ENCODE data around the gene ARHGEF25.

The ARHGEF25 gene

GRCh38 chr12:57592551-57593165 lies 18.6 kb upstream of the ARHGEF25 start:
- Histone ChIP-seq H2AFZ (ENCODE audit: low read depth, low read length, severe bottlenecking) (no peak overlapping the region), H3K27ac (ENCODE audit: low read depth, low read length) (no peak overlapping the region), H3K9ac (ENCODE audit: low read length) (no peak overlapping the region; the same call in 1 of the 2 replicates), H3K9me3 (ENCODE audit: insufficient read depth, low read length) (no peaks in the 10 kb centered on the region), H3K4me3 (ENCODE audit: insufficient read depth, low read length, poor library complexity, severe bottlenecking) (no peak overlapping the region), H3K4me2 (ENCODE audit: low read depth, low read length, poor library complexity, severe bottlenecking) (peak overlapping the region; percentile 97), H3K36me3 (ENCODE audit: low read length) (no peaks in the 10 kb centered on the region; the same call in 1 of the 2 replicates), H3F3A (ENCODE audit: insufficient read depth) (no peaks in the 10 kb centered on the region), H3K27me3 (ENCODE audit: low read length) (no peaks in the 10 kb centered on the region), H3K9me2 (replicated peaks; ENCODE audit: insufficient read depth, low read length) (no peaks in the 10 kb centered on the region), H4K20me1 (ENCODE audit: low read depth, low read length) (no peaks in the 10 kb centered on the region), H3K79me2 (ENCODE audit: insufficient read depth, low read length) (peaks cover 17% of the 10 kb centered on the region)
- TF ChIP-seq EZH2phosphoT487 (conservative IDR thresholded peaks at IDR 0.05; ENCODE audit: low read length), result no peak
- TF ChIP-seq, protein P1, sequence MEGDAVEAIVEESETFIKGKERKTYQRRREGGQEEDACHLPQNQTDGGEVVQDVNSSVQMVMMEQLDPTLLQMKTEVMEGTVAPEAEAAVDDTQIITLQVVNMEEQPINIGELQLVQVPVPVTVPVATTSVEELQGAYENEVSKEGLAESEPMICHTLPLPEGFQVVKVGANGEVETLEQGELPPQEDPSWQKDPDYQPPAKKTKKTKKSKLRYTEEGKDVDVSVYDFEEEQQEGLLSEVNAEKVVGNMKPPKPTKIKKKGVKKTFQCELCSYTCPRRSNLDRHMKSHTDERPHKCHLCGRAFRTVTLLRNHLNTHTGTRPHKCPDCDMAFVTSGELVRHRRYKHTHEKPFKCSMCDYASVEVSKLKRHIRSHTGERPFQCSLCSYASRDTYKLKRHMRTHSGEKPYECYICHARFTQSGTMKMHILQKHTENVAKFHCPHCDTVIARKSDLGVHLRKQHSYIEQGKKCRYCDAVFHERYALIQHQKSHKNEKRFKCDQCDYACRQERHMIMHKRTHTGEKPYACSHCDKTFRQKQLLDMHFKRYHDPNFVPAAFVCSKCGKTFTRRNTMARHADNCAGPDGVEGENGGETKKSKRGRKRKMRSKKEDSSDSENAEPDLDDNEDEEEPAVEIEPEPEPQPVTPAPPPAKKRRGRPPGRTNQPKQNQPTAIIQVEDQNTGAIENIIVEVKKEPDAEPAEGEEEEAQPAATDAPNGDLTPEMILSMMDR (IDR thresholded peaks at IDR 0.05; ENCODE audit: insufficient read depth, low read length, poor library complexity, severe bottlenecking), result no peak

DNA sequence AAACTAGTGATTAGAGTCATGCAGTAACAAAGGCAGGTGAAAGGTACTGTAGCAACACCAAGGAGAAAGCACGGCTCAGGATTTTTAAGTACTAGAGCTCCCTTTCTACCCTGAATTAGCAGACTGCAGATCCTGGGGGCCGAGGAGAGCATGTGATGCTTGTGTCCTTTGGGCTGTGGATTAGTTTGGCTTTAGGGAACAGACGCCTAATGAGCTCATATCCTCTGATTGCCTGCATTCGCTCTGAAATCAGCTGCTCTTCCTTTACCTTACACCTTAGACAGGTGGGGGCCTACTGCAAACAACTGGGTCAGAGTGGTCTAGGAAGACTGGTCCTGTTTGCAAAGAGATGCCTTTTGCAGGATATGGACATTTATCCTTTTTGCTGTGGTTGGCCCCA lies 18.0 kb upstream of the ARHGEF25 start:
- H3K79me2 ChIP-seq (ENCODE audit: insufficient read depth, low read length), result peaks cover 17% of the 10 kb centered on the region
- no peak overlapping the region for H3K27ac ChIP-seq (ENCODE audit: low read depth, low read length)
- H3K4me2 ChIP-seq (ENCODE audit: low read depth, low read length, poor library complexity, severe bottlenecking), result peak overlapping the region; percentile 97
- no peak overlapping the region for H2AFZ ChIP-seq (ENCODE audit: low read depth, low read length, severe bottlenecking)
- H4K20me1 ChIP-seq (ENCODE audit: low read depth, low read length), result no peaks in the 10 kb centered on the region
- no peaks in the 10 kb centered on the region for H3K9me3 ChIP-seq (ENCODE audit: insufficient read depth, low read length)
- TF ChIP-seq EZH2phosphoT487 (conservative IDR thresholded peaks at IDR 0.05; ENCODE audit: low read length), result no peak
- TF ChIP-seq, protein P1 (IDR thresholded peaks at IDR 0.05; ENCODE audit: insufficient read depth, low read length, poor library complexity, severe bottlenecking), result no peak
- H3K9ac ChIP-seq (ENCODE audit: low read length), result no peak overlapping the region
- H3K9me2 ChIP-seq (replicated peaks; ENCODE audit: insufficient read depth, low read length), result no peaks in the 10 kb centered on the region
- H3K4me3 ChIP-seq (ENCODE audit: insufficient read depth, low read length, poor library complexity, severe bottlenecking), result no peak overlapping the region
- H3K36me3 ChIP-seq (ENCODE audit: low read length), result no peaks in the 10 kb centered on the region; the same call in 1 of the 2 replicates
- no peaks in the 10 kb centered on the region for H3K27me3 ChIP-seq (ENCODE audit: low read length)
- H3F3A ChIP-seq (ENCODE audit: insufficient read depth), result no peaks in the 10 kb centered on the region

DNA sequence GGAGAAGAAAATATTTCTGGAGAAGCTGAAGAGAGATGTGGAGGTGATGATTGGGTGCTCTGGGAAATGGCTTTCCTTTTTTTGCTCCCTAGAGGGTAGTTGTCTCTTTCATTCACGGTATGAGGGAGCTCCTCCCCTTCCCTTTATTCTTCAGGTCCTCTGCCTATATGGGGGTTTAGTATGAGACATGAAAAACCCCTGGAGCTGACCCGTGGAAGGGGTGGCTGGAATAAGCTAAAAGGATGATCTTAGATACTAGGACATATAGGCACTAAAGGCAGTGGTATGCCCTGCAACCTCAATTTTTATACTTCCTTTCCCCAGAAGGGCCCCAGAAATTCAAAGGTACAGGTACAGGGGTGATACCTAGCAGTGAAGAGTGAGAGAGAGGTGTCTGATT lies 10.8 kb upstream of the ARHGEF25 start:
- no peak overlapping the region for H3K4me2 ChIP-seq (ENCODE audit: low read depth, low read length, poor library complexity, severe bottlenecking)
- no peaks in the 10 kb centered on the region for H4K20me1 ChIP-seq (ENCODE audit: low read depth, low read length)
- 0 out of 2 replicates have a peak, but pooled peaks cover 6% of the 10 kb centered on the region for H3F3A ChIP-seq (ENCODE audit: insufficient read depth)
- no peaks in the 10 kb centered on the region for H3K9me2 ChIP-seq (replicated peaks; ENCODE audit: insufficient read depth, low read length)
- no peaks in the 10 kb centered on the region for H3K27me3 ChIP-seq (ENCODE audit: low read length)
- no peaks in the 10 kb centered on the region for H3K9me3 ChIP-seq (ENCODE audit: insufficient read depth, low read length)
- no peaks in the 10 kb centered on the region for H3K79me2 ChIP-seq (ENCODE audit: insufficient read depth, low read length)
- no peak overlapping the region for H3K9ac ChIP-seq (ENCODE audit: low read length)
- no peaks in the 10 kb centered on the region; the same call in 1 of the 2 replicates for H3K36me3 ChIP-seq (ENCODE audit: low read length)
- no peak overlapping the region for H2AFZ ChIP-seq (ENCODE audit: low read depth, low read length, severe bottlenecking)
- TF ChIP-seq, protein P1 (IDR thresholded peaks at IDR 0.05; ENCODE audit: insufficient read depth, low read length, poor library complexity, severe bottlenecking), result no peak
- TF ChIP-seq EZH2phosphoT487 (conservative IDR thresholded peaks at IDR 0.05; ENCODE audit: low read length), result no peak
- no peak overlapping the region for H3K4me3 ChIP-seq (ENCODE audit: insufficient read depth, low read length, poor library complexity, severe bottlenecking)
- no peak overlapping the region for H3K27ac ChIP-seq (ENCODE audit: low read depth, low read length)
